Skeletal muscle tissue (tissue), 4 donors: ENCODE results near the gene TJP1. TPM values are rescaled to one million over a fixed set of nuclear protein-coding genes. Genes with fewer than 3 reads are reported as not detected.

Experiments used
- H3K27ac ChIP-seq: one replicate; pipeline ENCODE4 v1.7.0; 2013; ENCODE audit warnings: mild to moderate bottlenecking, low read depth, low read length, inconsistent platforms
- H3K27me3 ChIP-seq, 3 donors: one replicate each; pipeline ENCODE4 v1.7.0; 2013; ENCODE audit warnings: low read length in 3 of 3; ENCODE audit not compliant: control insufficient read depth in 3 of 3, insufficient read depth in 3 of 3
- H3K36me3 ChIP-seq, 3 donors: one replicate each; pipeline ENCODE4 v1.7.0; 2013; ENCODE audit warnings: low read length in 3 of 3; ENCODE audit not compliant: control insufficient read depth in 3 of 3, insufficient read depth in 3 of 3
- H3K4me1 ChIP-seq, 3 donors: one replicate each; pipeline ENCODE4 v1.7.0; 2013; ENCODE audit warnings: low read length in 3 of 3, mild to moderate bottlenecking in 3 of 3; ENCODE audit not compliant: control insufficient read depth in 3 of 3, insufficient read depth in 3 of 3
- H3K4me3 ChIP-seq, 3 donors: one replicate each; pipeline ENCODE4 v1.7.0; 2013; ENCODE audit warnings: low read length in 3 of 3
- H3K9ac ChIP-seq, 3 donors: one replicate each; pipeline ENCODE4 v1.7.0; 2013; ENCODE audit warnings: low read length in 3 of 3, mild to moderate bottlenecking in 3 of 3, moderate library complexity in 2 of 3, low read depth in 1 of 3
- H3K9me3 ChIP-seq, 3 donors: one replicate each; pipeline ENCODE4 v1.7.0; 2013; ENCODE audit warnings: low read length in 3 of 3; ENCODE audit not compliant: control insufficient read depth in 3 of 3
- total RNA-seq: library from RNA; depleted of rRNA; stranded (reverse); fragments of >200 nt; gene quantifications from one replicate; pipeline ENCODE4 v1.2.3, GENCODE V29; 2014
- donor health status: Osteomylitis.

Gene TJP1
- total RNA-seq, 1 donor from 2014 or later, result 53.2 TPM

DNA sequence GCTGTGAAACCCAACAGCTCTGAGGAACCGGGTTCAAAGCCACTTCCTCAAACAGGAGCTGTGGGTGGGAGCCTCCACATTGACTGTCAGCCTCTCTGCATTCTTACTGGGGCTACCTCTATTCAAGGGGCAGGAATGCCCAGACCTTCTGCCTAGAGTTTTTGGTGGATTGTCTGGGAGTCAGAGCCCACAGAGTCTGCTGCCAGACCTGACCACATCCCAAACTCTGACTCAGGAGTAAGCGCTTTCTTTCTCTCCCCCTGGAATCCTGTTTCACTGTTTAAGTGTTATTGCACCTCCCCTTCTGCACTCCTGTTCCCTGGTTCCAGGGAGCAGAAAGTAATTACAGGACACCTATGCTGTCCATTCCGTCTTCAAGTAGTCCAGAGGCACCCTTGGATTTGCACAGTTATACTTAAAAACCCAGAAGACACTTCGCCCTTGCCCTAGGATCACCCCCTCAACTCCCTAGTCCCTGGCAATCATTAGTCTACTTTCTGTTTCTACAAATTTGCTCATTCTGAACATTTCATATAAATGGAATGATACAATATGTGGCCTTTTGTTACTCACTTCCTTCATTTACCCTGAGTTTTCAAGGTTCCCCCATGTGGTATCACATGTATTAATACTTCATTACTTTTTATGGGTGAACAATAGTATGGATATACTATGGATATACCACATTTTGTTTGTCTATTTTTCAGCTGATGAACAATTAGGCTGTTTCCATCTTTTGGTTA lies 37.9 kb upstream of the TJP1 start:
- peaks cover 0 to 3% (median 2%) of the 10 kb centered on the region in 3 donors for H3K4me1 ChIP-seq
- H3K9me3 ChIP-seq, result no peaks in the 10 kb centered on the region
- no peak overlapping the region for H3K9ac ChIP-seq
- no peak overlapping the region for H3K4me3 ChIP-seq
- H3K27ac ChIP-seq, result peak overlapping the region; percentile 56
- H3K36me3 ChIP-seq, result no peaks in the 10 kb centered on the region
- no peaks in the 10 kb centered on the region for H3K27me3 ChIP-seq

- Histone ChIP-seq H3K36me3 (no peaks in the 10 kb centered on the region), H3K4me3 (no peak overlapping the region), H3K4me1 (peaks cover 0 to 3% (median 2%) of the 10 kb centered on the region in 3 donors), H3K27ac (no peak overlapping the region), H3K9ac (no peak overlapping the region), H3K27me3 (no peaks in the 10 kb centered on the region), H3K9me3 (no peaks in the 10 kb centered on the region)
Measured at GRCh38 chr15:29859293-29859692, 37.0 kb upstream of the TJP1 start.

DNA sequence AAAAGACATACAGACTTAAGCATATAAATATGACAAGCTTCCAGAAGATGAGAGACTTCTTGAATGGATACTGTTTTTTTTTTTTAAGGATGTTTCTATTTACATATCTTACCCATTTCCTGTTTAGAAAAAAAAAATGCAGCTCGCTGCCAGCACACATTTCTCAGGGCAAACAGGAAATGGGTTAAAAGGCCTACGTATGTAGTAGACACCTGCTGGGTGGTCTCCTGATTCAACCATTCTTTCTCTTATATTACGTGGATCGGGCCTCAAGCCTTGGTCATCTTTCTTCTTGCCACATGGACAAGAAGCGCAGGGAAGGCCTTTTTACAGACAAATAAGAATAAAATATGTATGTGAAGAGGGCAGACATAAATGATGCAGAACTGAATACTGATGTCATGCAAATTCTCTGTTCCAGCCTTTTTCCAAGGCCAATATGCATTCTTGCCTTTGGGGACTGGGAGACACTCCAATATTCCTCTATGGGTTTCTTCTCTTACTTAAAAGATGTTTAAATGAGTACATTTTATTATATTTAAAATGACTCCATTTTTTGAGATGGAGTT lies 35.0 kb upstream of the TJP1 start:
- H3K27me3 ChIP-seq, result no peaks in the 10 kb centered on the region
- no peak overlapping the region for H3K9ac ChIP-seq
- H3K4me1 ChIP-seq, result peaks cover 0 to 3% (median 2%) of the 10 kb centered on the region in 3 donors
- H3K9me3 ChIP-seq, result no peaks in the 10 kb centered on the region
- H3K27ac ChIP-seq, result no peak overlapping the region
- no peaks in the 10 kb centered on the region for H3K36me3 ChIP-seq
- no peak overlapping the region for H3K4me3 ChIP-seq

GRCh38 chr15:29854413-29854812 lies 32.1 kb upstream of the TJP1 start:
- H3K4me1 ChIP-seq, result no peaks in the 10 kb centered on the region
- H3K27ac ChIP-seq, result no peak overlapping the region
- no peak overlapping the region for H3K9ac ChIP-seq
- no peaks in the 10 kb centered on the region for H3K9me3 ChIP-seq
- H3K27me3 ChIP-seq, result no peaks in the 10 kb centered on the region
- no peak overlapping the region for H3K4me3 ChIP-seq
- H3K36me3 ChIP-seq, result no peaks in the 10 kb centered on the region

- Histone ChIP-seq H3K27me3 (no peaks in the 10 kb centered on the region), H3K27ac (no peak overlapping the region), H3K9ac (no peak overlapping the region), H3K36me3 (no peaks in the 10 kb centered on the region), H3K4me1 (no peaks in the 10 kb centered on the region), H3K9me3 (no peaks in the 10 kb centered on the region), H3K4me3 (no peak overlapping the region)
Measured at GRCh38 chr15:29853211-29853987, 31.1 kb upstream of the TJP1 start.

DNA sequence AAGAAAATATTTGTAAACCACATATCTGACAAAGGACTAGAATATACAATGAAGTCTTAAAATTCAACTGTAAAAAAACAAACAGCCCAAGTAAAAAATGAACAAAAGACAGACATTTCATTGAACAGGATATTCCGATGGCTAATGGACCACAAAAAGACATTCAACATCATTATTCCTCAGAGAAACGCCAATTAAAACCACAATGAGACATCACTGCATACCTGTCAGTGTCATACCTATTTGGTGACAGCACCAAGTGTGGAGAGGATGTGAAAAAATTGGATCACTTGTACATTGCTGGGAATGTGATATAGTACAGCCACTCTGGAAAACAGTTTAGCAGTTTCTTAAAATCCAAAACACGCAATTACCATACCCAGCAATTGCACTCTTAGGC lies 29.9 kb upstream of the TJP1 start:
- no peak overlapping the region for H3K9ac ChIP-seq
- no peak overlapping the region for H3K4me3 ChIP-seq
- no peak overlapping the region for H3K27ac ChIP-seq
- no peaks in the 10 kb centered on the region for H3K9me3 ChIP-seq
- H3K4me1 ChIP-seq, result no peaks in the 10 kb centered on the region
- H3K27me3 ChIP-seq, result no peaks in the 10 kb centered on the region
- H3K36me3 ChIP-seq, result no peaks in the 10 kb centered on the region

GRCh38 chr15:29849716-29850115 lies 27.4 kb upstream of the TJP1 start:
- H3K4me3 ChIP-seq, result no peak overlapping the region
- no peaks in the 10 kb centered on the region for H3K36me3 ChIP-seq
- H3K9ac ChIP-seq, result no peak overlapping the region
- H3K27me3 ChIP-seq, result peaks cover 0 to 4% (median 0%) of the 10 kb centered on the region in 3 donors
- H3K9me3 ChIP-seq, result no peaks in the 10 kb centered on the region
- no peaks in the 10 kb centered on the region for H3K4me1 ChIP-seq
- H3K27ac ChIP-seq, result no peak overlapping the region

GRCh38 chr15:29849218-29849617 lies 26.9 kb upstream of the TJP1 start:
- Histone ChIP-seq H3K36me3 (no peaks in the 10 kb centered on the region), H3K27me3 (peaks cover 0 to 4% (median 0%) of the 10 kb centered on the region in 3 donors), H3K9ac (no peak overlapping the region), H3K27ac (no peak overlapping the region), H3K9me3 (no peaks in the 10 kb centered on the region), H3K4me1 (no peaks in the 10 kb centered on the region), H3K4me3 (no peak overlapping the region)

DNA sequence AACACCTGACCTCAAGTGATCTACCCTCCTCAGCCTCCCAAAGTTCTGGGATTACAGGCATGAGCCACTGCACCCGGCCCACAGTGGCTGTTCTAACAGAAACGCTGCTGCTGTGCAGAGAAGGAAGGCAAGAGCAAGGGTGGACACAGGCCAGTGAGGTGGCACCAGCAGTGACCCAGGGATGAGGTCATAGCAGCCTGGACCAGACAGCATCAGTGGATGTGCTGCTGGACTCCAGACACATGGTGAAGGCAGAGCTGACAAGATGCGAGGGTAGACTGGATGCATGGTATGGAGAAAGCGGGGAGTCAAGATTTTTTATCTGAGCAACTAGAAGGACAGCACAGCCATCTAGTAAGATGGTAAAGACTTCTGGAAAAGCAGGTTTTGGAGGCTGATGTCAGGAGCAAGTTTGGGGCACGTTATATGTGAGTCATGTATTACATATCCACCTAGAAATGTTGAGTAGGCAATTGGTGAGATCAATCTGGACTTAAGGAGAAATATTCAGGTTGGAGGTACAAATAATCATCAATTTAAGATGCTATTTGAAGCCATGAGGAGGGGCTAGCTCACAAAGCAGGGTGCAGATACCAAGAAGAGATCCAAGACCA lies 22.1 kb upstream of the TJP1 start:
- no peak overlapping the region for H3K27ac ChIP-seq
- no peaks in the 10 kb centered on the region for H3K36me3 ChIP-seq
- peaks cover 0 to 4% (median 0%) of the 10 kb centered on the region in 3 donors for H3K27me3 ChIP-seq
- no peak overlapping the region for H3K4me3 ChIP-seq
- no peaks in the 10 kb centered on the region for H3K9me3 ChIP-seq
- H3K9ac ChIP-seq, result no peak overlapping the region
- H3K4me1 ChIP-seq, result peaks cover 0 to 9% (median 4%) of the 10 kb centered on the region in 3 donors
